Measurements from ENCODE around the gene CACNA2D1. TPM values are rescaled to one million over a fixed set of nuclear protein-coding genes. Genes with fewer than 3 reads are reported as not detected.

CACNA2D1 gene
- total and polyA plus RNA-seq, 2 donors (not counting 1 experiment from before 2014, with no cell fraction given): 31.7 to 64.4 TPM

GRCh38 chr7:82223580-82223979 is 220.0 kb downstream of the CACNA2D1 start:
- H3K27me3 ChIP-seq (ENCODE audit: control insufficient read depth, insufficient read depth, low read length): no peaks in the 10 kb centered on the region
- no peaks in the 10 kb centered on the region for H3K79me2 ChIP-seq (ENCODE audit: control insufficient read depth, insufficient read depth, low read length)
- H3K4me2 ChIP-seq (ENCODE audit: extremely low read depth, insufficient read depth, low read length): no peak overlapping the region
- H3K4me3 ChIP-seq (replicated peaks in 1 of 4; ENCODE audit: control extremely low read depth in 1 of 4, insufficient read depth in 1 of 4, low read depth in 3 of 4, low read length in 4 of 4): no peak overlapping the region
- H3K9me3 ChIP-seq (ENCODE audit: control insufficient read depth, insufficient read depth, low read depth, low read length): no peaks in the 10 kb centered on the region
- no peaks in the 10 kb centered on the region for H4K20me1 ChIP-seq (ENCODE audit: control insufficient read depth, extremely low read depth, insufficient read depth, low read length)
- H2AFZ ChIP-seq (ENCODE audit: low read length): no peak overlapping the region
- no peak overlapping the region for H3K9ac ChIP-seq (ENCODE audit: insufficient read depth, low read length)
- no peaks in the 10 kb centered on the region for H3K36me3 ChIP-seq (ENCODE audit: control insufficient read depth, insufficient read depth, low read length)
- H3K4me1 ChIP-seq (ENCODE audit: control insufficient read depth, extremely low read depth, insufficient read depth, low read length): no peaks in the 10 kb centered on the region
- no peak overlapping the region for H3K27ac ChIP-seq (ENCODE audit: insufficient read depth, low read length)
- no peak for DNase-seq (ENCODE audit: low read depth in 2 of 2)
- no peak for TF ChIP-seq EZH2 (IDR thresholded peaks at IDR 0.05; ENCODE audit: low read length, missing control alignments)
- TF ChIP-seq, protein P1, sequence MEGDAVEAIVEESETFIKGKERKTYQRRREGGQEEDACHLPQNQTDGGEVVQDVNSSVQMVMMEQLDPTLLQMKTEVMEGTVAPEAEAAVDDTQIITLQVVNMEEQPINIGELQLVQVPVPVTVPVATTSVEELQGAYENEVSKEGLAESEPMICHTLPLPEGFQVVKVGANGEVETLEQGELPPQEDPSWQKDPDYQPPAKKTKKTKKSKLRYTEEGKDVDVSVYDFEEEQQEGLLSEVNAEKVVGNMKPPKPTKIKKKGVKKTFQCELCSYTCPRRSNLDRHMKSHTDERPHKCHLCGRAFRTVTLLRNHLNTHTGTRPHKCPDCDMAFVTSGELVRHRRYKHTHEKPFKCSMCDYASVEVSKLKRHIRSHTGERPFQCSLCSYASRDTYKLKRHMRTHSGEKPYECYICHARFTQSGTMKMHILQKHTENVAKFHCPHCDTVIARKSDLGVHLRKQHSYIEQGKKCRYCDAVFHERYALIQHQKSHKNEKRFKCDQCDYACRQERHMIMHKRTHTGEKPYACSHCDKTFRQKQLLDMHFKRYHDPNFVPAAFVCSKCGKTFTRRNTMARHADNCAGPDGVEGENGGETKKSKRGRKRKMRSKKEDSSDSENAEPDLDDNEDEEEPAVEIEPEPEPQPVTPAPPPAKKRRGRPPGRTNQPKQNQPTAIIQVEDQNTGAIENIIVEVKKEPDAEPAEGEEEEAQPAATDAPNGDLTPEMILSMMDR (conservative IDR thresholded peaks at IDR 0.05 in 1 of 2, IDR thresholded peaks at IDR 0.05 in 1 of 2; ENCODE audit: low read depth in 1 of 2, low read length in 2 of 2): no peak

- Histone ChIP-seq H3K4me3 (replicated peaks in 1 of 4; ENCODE audit: control extremely low read depth in 1 of 4, insufficient read depth in 1 of 4, low read depth in 3 of 4, low read length in 4 of 4) (no peak overlapping the region), H3K27me3 (ENCODE audit: control insufficient read depth, insufficient read depth, low read length) (no peaks in the 10 kb centered on the region), H3K4me1 (ENCODE audit: control insufficient read depth, extremely low read depth, insufficient read depth, low read length) (no peaks in the 10 kb centered on the region), H3K27ac (ENCODE audit: insufficient read depth, low read length) (no peak overlapping the region), H3K4me2 (ENCODE audit: extremely low read depth, insufficient read depth, low read length) (no peak overlapping the region), H3K79me2 (ENCODE audit: control insufficient read depth, insufficient read depth, low read length) (no peaks in the 10 kb centered on the region), H3K9ac (ENCODE audit: insufficient read depth, low read length) (no peak overlapping the region), H3K36me3 (ENCODE audit: control insufficient read depth, insufficient read depth, low read length) (no peaks in the 10 kb centered on the region), H2AFZ (ENCODE audit: low read length) (no peak overlapping the region), H4K20me1 (ENCODE audit: control insufficient read depth, extremely low read depth, insufficient read depth, low read length) (no peaks in the 10 kb centered on the region), H3K9me3 (ENCODE audit: control insufficient read depth, insufficient read depth, low read depth, low read length) (no peaks in the 10 kb centered on the region)
- TF ChIP-seq, protein P1 (conservative IDR thresholded peaks at IDR 0.05 in 1 of 2, IDR thresholded peaks at IDR 0.05 in 1 of 2; ENCODE audit: low read depth in 1 of 2, low read length in 2 of 2): no peak
- no peak for TF ChIP-seq EZH2 (IDR thresholded peaks at IDR 0.05; ENCODE audit: low read length, missing control alignments)
- peak in 1 of 2 donors; percentile 15 for DNase-seq (ENCODE audit: low read depth in 2 of 2)
Measured at GRCh38 chr7:82221152-82221674, 222.4 kb downstream of the CACNA2D1 start.

DNA sequence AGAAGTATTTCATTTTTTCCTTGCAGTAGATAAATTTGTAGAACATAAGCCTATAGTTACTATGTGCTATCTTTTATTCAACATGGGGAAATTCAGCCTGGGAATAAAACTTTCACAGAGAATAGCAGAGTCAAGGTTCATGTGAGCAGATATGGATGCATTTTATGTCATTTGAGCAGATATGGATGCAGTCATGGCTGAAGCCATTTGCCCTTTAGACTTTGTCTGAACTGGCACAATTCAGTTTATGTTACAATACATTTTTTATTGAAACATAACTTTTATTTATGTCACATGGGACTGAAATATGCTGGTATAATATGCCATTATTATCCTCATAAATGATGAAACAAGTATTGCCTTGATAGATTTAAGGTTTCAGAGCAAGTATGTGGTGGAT is 231.1 kb downstream of the CACNA2D1 start:
- TF ChIP-seq EZH2 (IDR thresholded peaks at IDR 0.05; ENCODE audit: low read length, missing control alignments): no peak
- TF ChIP-seq, protein P1 (conservative IDR thresholded peaks at IDR 0.05 in 1 of 2, IDR thresholded peaks at IDR 0.05 in 1 of 2; ENCODE audit: low read depth in 1 of 2, low read length in 2 of 2): no peak

More for the DNA sequence above, 231.1 kb downstream of the CACNA2D1 start:
- no peak overlapping the region for H3K4me3 ChIP-seq (replicated peaks in 1 of 4; ENCODE audit: control extremely low read depth in 1 of 4, insufficient read depth in 1 of 4, low read depth in 3 of 4, low read length in 4 of 4)
- no peak overlapping the region for H3K9ac ChIP-seq (ENCODE audit: insufficient read depth, low read length)
- no peaks in the 10 kb centered on the region for H3K36me3 ChIP-seq (ENCODE audit: control insufficient read depth, insufficient read depth, low read length)
- DNase-seq (ENCODE audit: low read depth in 2 of 2): no peak
- no peaks in the 10 kb centered on the region for H4K20me1 ChIP-seq (ENCODE audit: control insufficient read depth, extremely low read depth, insufficient read depth, low read length)
- no peak overlapping the region for H2AFZ ChIP-seq (ENCODE audit: low read length)
- H3K4me1 ChIP-seq (ENCODE audit: control insufficient read depth, extremely low read depth, insufficient read depth, low read length): no peaks in the 10 kb centered on the region
- H3K27ac ChIP-seq (ENCODE audit: insufficient read depth, low read length): no peak overlapping the region
- H3K79me2 ChIP-seq (ENCODE audit: control insufficient read depth, insufficient read depth, low read length): no peaks in the 10 kb centered on the region
- H3K9me3 ChIP-seq (ENCODE audit: control insufficient read depth, insufficient read depth, low read depth, low read length): no peaks in the 10 kb centered on the region
- no peaks in the 10 kb centered on the region for H3K27me3 ChIP-seq (ENCODE audit: control insufficient read depth, insufficient read depth, low read length)
- H3K4me2 ChIP-seq (ENCODE audit: extremely low read depth, insufficient read depth, low read length): no peak overlapping the region

All from fibroblast of lung (primary cell).